ENCODE results near the gene UFSP1. TPM values are rescaled to one million over a fixed set of nuclear protein-coding genes. Genes with fewer than 3 reads are reported as not detected.

Gene UFSP1
- total and polyA plus RNA-seq, 10 of the 15 experiments (the other 5 are each of a cell fraction or from before 2014, with no cell fraction given), result 0.14 to 10.6 (median 2.8) TPM

DNA sequence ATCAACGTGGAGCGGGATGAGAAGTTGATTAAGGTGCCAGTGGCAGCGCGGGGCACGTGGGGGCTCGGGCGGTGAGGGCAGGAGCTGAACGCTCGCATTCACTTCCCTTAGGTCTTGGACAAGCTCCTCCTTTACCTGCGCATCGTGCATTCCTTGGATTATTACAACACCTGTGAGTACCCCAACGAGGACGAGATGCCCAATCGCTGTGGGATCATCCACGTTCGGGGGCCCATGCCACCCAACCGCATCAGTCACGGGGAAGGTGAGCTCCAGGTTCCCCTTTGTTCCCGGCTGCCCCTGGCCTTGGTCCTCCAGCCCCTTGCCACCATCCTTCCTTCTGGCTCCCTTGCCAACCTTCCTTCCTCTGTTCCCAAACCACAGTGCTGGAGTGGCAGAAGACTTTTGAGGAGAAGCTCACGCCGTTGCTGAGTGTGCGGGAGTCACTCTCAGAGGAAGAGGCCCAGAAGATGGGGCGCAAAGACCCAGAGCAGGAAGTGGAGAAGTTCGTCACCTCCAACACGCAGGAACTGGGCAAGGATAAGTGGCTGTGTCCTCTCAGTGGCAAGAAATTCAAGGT, 2.5 kb downstream of the UFSP1 start:
- Histone ChIP-seq H2AFZ (ENCODE audit: control insufficient read depth, low read depth, low read length) (no peak overlapping the region), H3K27ac (ENCODE audit: control insufficient read depth, insufficient read depth) (peak overlapping the region; percentile 66), H3K9ac (ENCODE audit: control insufficient read depth, insufficient read depth, low read length) (peak overlapping the region; percentile 83), H3K27me3 (replicated peaks in 1 of 2; ENCODE audit: control insufficient read depth in 2 of 2, insufficient read depth in 2 of 2, low read length in 1 of 2) (no peaks in the 10 kb centered on the region), H4K20me1 (ENCODE audit: control insufficient read depth, insufficient read depth) (no peaks in the 10 kb centered on the region), H3K4me3 (peak overlapping the region; percentile 44; the same call in 1 of the 2 replicates), H3K4me1 (ENCODE audit: control insufficient read depth, insufficient read depth, low read length) (peaks cover 30% of the 10 kb centered on the region), H3K9me3 (replicated peaks; ENCODE audit: control insufficient read depth, insufficient read depth, low read length) (no peaks in the 10 kb centered on the region), H3K4me2 (ENCODE audit: control insufficient read depth, insufficient read depth) (peak overlapping the region; percentile 94), H3K36me3 (ENCODE audit: control insufficient read depth in 2 of 2, insufficient read depth in 2 of 2, low read length in 1 of 2) (peaks cover 26 to 50% of the 10 kb centered on the region in 2 experiments), H3K79me2 (ENCODE audit: control insufficient read depth, insufficient read depth, low read length) (peaks cover 18% of the 10 kb centered on the region)
- ChIA-PET CTCF (interaction anchor here (0.6 to 1.2 kb wide), 2 partner anchors 9 to 191 kb away, joined by 5 to 7 read pairs; no protein-coding TSS in a partner anchor), POLR2A (interaction anchor here (0.5 to 6.7 kb wide), 5 partner anchors 11 to 139 kb away, joined by 3 to 131 read pairs (median 4); partner anchors contain the start of gene SRRT), RAD21 (ENCODE audit: unreplicated experiment) (interaction anchor here (0.5 to 1.9 kb wide), 4 partner anchors 12 to 35 kb away, joined by 3 to 7 read pairs (median 6); partner anchors contain the start of genes SLC12A9 and SRRT), SMC1A (ENCODE audit: uncharacterized antibody, unreplicated experiment) (interaction anchor here (1.1 to 4.4 kb wide), 5 partner anchors 9 to 198 kb away, joined by 3 to 33 read pairs (median 3); partner anchors contain the start of genes SLC12A9 and TRIM56)
- FAIRE-seq (no peak), DNase-seq (ENCODE audit: low read depth, low spot score) (no peak), ATAC-seq (no peak)
- no peak for TF ChIP-seq ZNF384 (IDR thresholded peaks at IDR 0.05; ENCODE audit: borderline replicate concordance, low read depth, low read length)
- TF ChIP-seq IKZF2 (IDR thresholded peaks at IDR 0.05), result no peak
- TF ChIP-seq HDGF (IDR thresholded peaks at IDR 0.05), result 0 out of 2 replicates have a peak, but pooled peaks have one; percentile 38
- TF ChIP-seq JUNB (IDR thresholded peaks at IDR 0.05), result no peak
- TF ChIP-seq MLLT1 (IDR thresholded peaks at IDR 0.05), result peak; percentile 55
- TF ChIP-seq FOXK2 (IDR thresholded peaks at IDR 0.05), result no peak
- 0 out of 2 replicates have a peak, but pooled peaks have one; percentile 25 for TF ChIP-seq EED (IDR thresholded peaks at IDR 0.05; ENCODE audit: low read depth)
- 77% methylated on average over 20 of the region's 25 CpGs for WGBS (ENCODE audit: insufficient coverage, insufficient replicate concordance, low lambda C conversion rate, missing lambda C conversion rate)
- intact Hi-C loops (cut with micrococcal nuclease; ENCODE audit: unreplicated experiment), result no loop called here
- no TSS peak for BruUV-seq (replicated peaks)
- in situ Hi-C loops (cut with MboI), result no loop called here
